ENCODE measurements around the gene NCK2. TPM values are rescaled to one million over a fixed set of nuclear protein-coding genes. Genes with fewer than 3 reads are reported as not detected.

NCK2 gene
- total RNA-seq, 1 experiment from 2014 or later, result 0.30 TPM

GRCh38 chr2:105879803-105880300 is 135.1 kb downstream of the NCK2 start:
- Histone ChIP-seq H3K4me1 (ENCODE audit: low read length) (no peaks in the 10 kb centered on the region), H4K20me1 (ENCODE audit: insufficient read depth, low read depth, low read length) (0 out of 2 replicates have a peak, but pooled peaks cover 3% of the 10 kb centered on the region), H3K27me3 (ENCODE audit: low read length) (no peaks in the 10 kb centered on the region), H3K9me2 (replicated peaks; ENCODE audit: insufficient read depth, low read length) (no peaks in the 10 kb centered on the region), H3K9me3 (ENCODE audit: low read length) (no peaks in the 10 kb centered on the region), H3K27ac (ENCODE audit: low read length) (no peak overlapping the region), H2AFZ (ENCODE audit: low read length) (no peak overlapping the region), H3K36me3 (ENCODE audit: insufficient read depth, low read length) (no peaks in the 10 kb centered on the region), H3K4me3 (ENCODE audit: low read length) (no peak overlapping the region), H3K9ac (ENCODE audit: low read length) (no peak overlapping the region), H3K4me2 (ENCODE audit: low read depth, low read length, poor library complexity, severe bottlenecking) (no peak overlapping the region), H3K79me2 (ENCODE audit: low read length) (no peaks in the 10 kb centered on the region)
- no peak for DNase-seq

GRCh38 chr2:105880637-105881036 is 135.9 kb downstream of the NCK2 start:
- no peaks in the 10 kb centered on the region for H3K36me3 ChIP-seq (ENCODE audit: insufficient read depth, low read length)
- no peaks in the 10 kb centered on the region for H3K9me2 ChIP-seq (replicated peaks; ENCODE audit: insufficient read depth, low read length)
- no peak overlapping the region for H3K9ac ChIP-seq (ENCODE audit: low read length)
- H3K79me2 ChIP-seq (ENCODE audit: low read length), result no peaks in the 10 kb centered on the region
- no peaks in the 10 kb centered on the region for H3K27me3 ChIP-seq (ENCODE audit: low read length)
- H3K4me1 ChIP-seq (ENCODE audit: low read length), result peaks cover 3% of the 10 kb centered on the region
- H4K20me1 ChIP-seq (ENCODE audit: insufficient read depth, low read depth, low read length), result 0 out of 2 replicates have a peak, but pooled peaks cover 3% of the 10 kb centered on the region
- no peaks in the 10 kb centered on the region for H3K9me3 ChIP-seq (ENCODE audit: low read length)
- H3K4me2 ChIP-seq (ENCODE audit: low read depth, low read length, poor library complexity, severe bottlenecking), result no peak overlapping the region
- no peak overlapping the region for H2AFZ ChIP-seq (ENCODE audit: low read length)
- no peak overlapping the region for H3K27ac ChIP-seq (ENCODE audit: low read length)
- no peak for DNase-seq
- no peak overlapping the region for H3K4me3 ChIP-seq (ENCODE audit: low read length)

- H3K4me2 ChIP-seq (ENCODE audit: low read depth, low read length, poor library complexity, severe bottlenecking), result no peak overlapping the region
- no peak overlapping the region for H2AFZ ChIP-seq (ENCODE audit: low read length)
- H3K36me3 ChIP-seq (ENCODE audit: insufficient read depth, low read length), result no peaks in the 10 kb centered on the region
- H4K20me1 ChIP-seq (ENCODE audit: insufficient read depth, low read depth, low read length), result no peaks in the 10 kb centered on the region
- no peaks in the 10 kb centered on the region for H3K9me2 ChIP-seq (replicated peaks; ENCODE audit: insufficient read depth, low read length)
- no peaks in the 10 kb centered on the region for H3K79me2 ChIP-seq (ENCODE audit: low read length)
- no peaks in the 10 kb centered on the region for H3K9me3 ChIP-seq (ENCODE audit: low read length)
- H3K27ac ChIP-seq (ENCODE audit: low read length), result no peak overlapping the region
- no peak for DNase-seq
- H3K4me1 ChIP-seq (ENCODE audit: low read length), result peaks cover 6% of the 10 kb centered on the region
- H3K9ac ChIP-seq (ENCODE audit: low read length), result no peak overlapping the region
- no peak overlapping the region for H3K4me3 ChIP-seq (ENCODE audit: low read length)
- H3K27me3 ChIP-seq (ENCODE audit: low read length), result no peaks in the 10 kb centered on the region
Observed at GRCh38 chr2:105881286-105882136, 136.8 kb downstream of the NCK2 start.

GRCh38 chr2:105882341-105882740 is 137.6 kb downstream of the NCK2 start:
- no peak overlapping the region for H3K9ac ChIP-seq (ENCODE audit: low read length)
- no peak for DNase-seq
- H3K4me1 ChIP-seq (ENCODE audit: low read length), result peaks cover 6% of the 10 kb centered on the region
- H4K20me1 ChIP-seq (ENCODE audit: insufficient read depth, low read depth, low read length), result no peaks in the 10 kb centered on the region
- H3K79me2 ChIP-seq (ENCODE audit: low read length), result no peaks in the 10 kb centered on the region
- H3K4me2 ChIP-seq (ENCODE audit: low read depth, low read length, poor library complexity, severe bottlenecking), result no peak overlapping the region
- no peaks in the 10 kb centered on the region for H3K9me3 ChIP-seq (ENCODE audit: low read length)
- no peaks in the 10 kb centered on the region for H3K27me3 ChIP-seq (ENCODE audit: low read length)
- no peaks in the 10 kb centered on the region for H3K36me3 ChIP-seq (ENCODE audit: insufficient read depth, low read length)
- no peak overlapping the region for H3K4me3 ChIP-seq (ENCODE audit: low read length)
- no peak overlapping the region for H2AFZ ChIP-seq (ENCODE audit: low read length)
- H3K9me2 ChIP-seq (replicated peaks; ENCODE audit: insufficient read depth, low read length), result no peaks in the 10 kb centered on the region
- no peak overlapping the region for H3K27ac ChIP-seq (ENCODE audit: low read length)

- Histone ChIP-seq H3K79me2 (ENCODE audit: low read length) (no peaks in the 10 kb centered on the region), H3K4me1 (ENCODE audit: low read length) (peaks cover 6% of the 10 kb centered on the region), H3K9me3 (ENCODE audit: low read length) (no peaks in the 10 kb centered on the region), H3K9me2 (replicated peaks; ENCODE audit: insufficient read depth, low read length) (no peaks in the 10 kb centered on the region), H4K20me1 (ENCODE audit: insufficient read depth, low read depth, low read length) (no peaks in the 10 kb centered on the region), H3K27me3 (ENCODE audit: low read length) (no peaks in the 10 kb centered on the region), H3K27ac (ENCODE audit: low read length) (no peak overlapping the region), H3K36me3 (ENCODE audit: insufficient read depth, low read length) (no peaks in the 10 kb centered on the region), H3K4me3 (ENCODE audit: low read length) (no peak overlapping the region), H2AFZ (ENCODE audit: low read length) (no peak overlapping the region), H3K9ac (ENCODE audit: low read length) (no peak overlapping the region), H3K4me2 (ENCODE audit: low read depth, low read length, poor library complexity, severe bottlenecking) (no peak overlapping the region)
- no peak for DNase-seq
Observed at GRCh38 chr2:105882920-105883435, 138.3 kb downstream of the NCK2 start.

GRCh38 chr2:105883911-105884694 is 139.4 kb downstream of the NCK2 start:
- H3K9me3 ChIP-seq (ENCODE audit: low read length), result no peaks in the 10 kb centered on the region
- no peak overlapping the region for H3K4me3 ChIP-seq (ENCODE audit: low read length)
- H3K79me2 ChIP-seq (ENCODE audit: low read length), result no peaks in the 10 kb centered on the region
- H3K9ac ChIP-seq (ENCODE audit: low read length), result no peak overlapping the region
- no peaks in the 10 kb centered on the region for H4K20me1 ChIP-seq (ENCODE audit: insufficient read depth, low read depth, low read length)
- no peaks in the 10 kb centered on the region for H3K27me3 ChIP-seq (ENCODE audit: low read length)
- H2AFZ ChIP-seq (ENCODE audit: low read length), result no peak overlapping the region
- no peak for DNase-seq
- no peaks in the 10 kb centered on the region for H3K36me3 ChIP-seq (ENCODE audit: insufficient read depth, low read length)
- no peak overlapping the region for H3K27ac ChIP-seq (ENCODE audit: low read length)
- no peak overlapping the region for H3K4me2 ChIP-seq (ENCODE audit: low read depth, low read length, poor library complexity, severe bottlenecking)
- no peaks in the 10 kb centered on the region for H3K9me2 ChIP-seq (replicated peaks; ENCODE audit: insufficient read depth, low read length)
- H3K4me1 ChIP-seq (ENCODE audit: low read length), result peaks cover 6% of the 10 kb centered on the region

- Histone ChIP-seq H3K27me3 (ENCODE audit: low read length) (no peaks in the 10 kb centered on the region), H3K27ac (ENCODE audit: low read length) (no peak overlapping the region), H3K4me3 (ENCODE audit: low read length) (no peak overlapping the region), H3K4me2 (ENCODE audit: low read depth, low read length, poor library complexity, severe bottlenecking) (no peak overlapping the region), H3K9ac (ENCODE audit: low read length) (no peak overlapping the region), H4K20me1 (ENCODE audit: insufficient read depth, low read depth, low read length) (no peaks in the 10 kb centered on the region), H3K4me1 (ENCODE audit: low read length) (peaks cover 6% of the 10 kb centered on the region), H3K36me3 (ENCODE audit: insufficient read depth, low read length) (no peaks in the 10 kb centered on the region), H3K79me2 (ENCODE audit: low read length) (no peaks in the 10 kb centered on the region), H2AFZ (ENCODE audit: low read length) (no peak overlapping the region), H3K9me2 (replicated peaks; ENCODE audit: insufficient read depth, low read length) (no peaks in the 10 kb centered on the region), H3K9me3 (ENCODE audit: low read length) (no peaks in the 10 kb centered on the region)
- no peak for DNase-seq
Observed at GRCh38 chr2:105885456-105885855, 140.7 kb downstream of the NCK2 start.

- no peak overlapping the region for H2AFZ ChIP-seq (ENCODE audit: low read length)
- no peaks in the 10 kb centered on the region for H3K9me2 ChIP-seq (replicated peaks; ENCODE audit: insufficient read depth, low read length)
- H3K9ac ChIP-seq (ENCODE audit: low read length), result no peak overlapping the region
- no peak overlapping the region for H3K4me3 ChIP-seq (ENCODE audit: low read length)
- H4K20me1 ChIP-seq (ENCODE audit: insufficient read depth, low read depth, low read length), result no peaks in the 10 kb centered on the region
- H3K9me3 ChIP-seq (ENCODE audit: low read length), result no peaks in the 10 kb centered on the region
- H3K4me1 ChIP-seq (ENCODE audit: low read length), result peaks cover 6% of the 10 kb centered on the region
- no peak overlapping the region for H3K4me2 ChIP-seq (ENCODE audit: low read depth, low read length, poor library complexity, severe bottlenecking)
- H3K79me2 ChIP-seq (ENCODE audit: low read length), result no peaks in the 10 kb centered on the region
- no peak overlapping the region for H3K27ac ChIP-seq (ENCODE audit: low read length)
- no peaks in the 10 kb centered on the region for H3K27me3 ChIP-seq (ENCODE audit: low read length)
- H3K36me3 ChIP-seq (ENCODE audit: insufficient read depth, low read length), result no peaks in the 10 kb centered on the region
- DNase-seq, result no peak
Observed at GRCh38 chr2:105886029-105886454, 141.3 kb downstream of the NCK2 start.
